ENCODE results near the gene RAB37. TPM values are rescaled to one million over a fixed set of nuclear protein-coding genes. Genes with fewer than 3 reads are reported as not detected.

RAB37 gene
- polyA plus RNA-seq, 1 experiment, result 0.12 TPM

GRCh38 chr17:74737299-74738050, 419 bp downstream of the RAB37 start:
- TF ChIP-seq CTCF (IDR thresholded peaks at IDR 0.05; ENCODE audit: insufficient read depth, low read depth, low read length), result peak; percentile 44
- Histone ChIP-seq H3K27me3 (ENCODE audit: control insufficient read depth, insufficient read depth, low read length) (peaks cover 30% of the 10 kb centered on the region), H3K4me3 (ENCODE audit: low read depth, low read length) (no peak overlapping the region), H3K36me3 (ENCODE audit: control insufficient read depth, insufficient read depth, low read length) (no peaks in the 10 kb centered on the region; the same call in 1 of the 2 replicates)
- ChIA-PET POLR2A (no interaction called here), CTCF (interaction anchor here (0.8 to 3.7 kb wide), 6 partner anchors 9 to 133 kb away, joined by 3 to 14 read pairs (median 4); no protein-coding TSS in a partner anchor)
- no peak for DNase-seq (ENCODE audit: low read depth)

GRCh38 chr17:74738051-74738996, 1.3 kb downstream of the RAB37 start:
- no peak for DNase-seq (ENCODE audit: low read depth)
- POLR2A ChIA-PET, result no interaction called here

GRCh38 chr17:74739227-74739831, 2.3 kb downstream of the RAB37 start:
- peaks cover 30% of the 10 kb centered on the region for H3K27me3 ChIP-seq (ENCODE audit: control insufficient read depth, insufficient read depth, low read length)
- CTCF ChIA-PET, result interaction anchor here (1.0 to 1.9 kb wide), 2 partner anchors 32 to 121 kb away, joined by 3 to 6 read pairs; partner anchors contain the start of gene GRIN2C

More at GRCh38 chr17:74738051-74738996, 1.3 kb downstream of the RAB37 start:
- Histone ChIP-seq H3K27me3 (ENCODE audit: control insufficient read depth, insufficient read depth, low read length) (peaks cover 30% of the 10 kb centered on the region), H3K4me3 (ENCODE audit: low read depth, low read length) (no peak overlapping the region), H3K36me3 (ENCODE audit: control insufficient read depth, insufficient read depth, low read length) (no peaks in the 10 kb centered on the region; the same call in 1 of the 2 replicates)
- CTCF ChIA-PET, result interaction anchor here (0.8 to 3.7 kb wide), 8 partner anchors 8 to 124 kb away, joined by 3 to 14 read pairs (median 4); partner anchors contain the start of gene GRIN2C
- TF ChIP-seq CTCF (IDR thresholded peaks at IDR 0.05; ENCODE audit: insufficient read depth, low read depth, low read length), result no peak

DNA sequence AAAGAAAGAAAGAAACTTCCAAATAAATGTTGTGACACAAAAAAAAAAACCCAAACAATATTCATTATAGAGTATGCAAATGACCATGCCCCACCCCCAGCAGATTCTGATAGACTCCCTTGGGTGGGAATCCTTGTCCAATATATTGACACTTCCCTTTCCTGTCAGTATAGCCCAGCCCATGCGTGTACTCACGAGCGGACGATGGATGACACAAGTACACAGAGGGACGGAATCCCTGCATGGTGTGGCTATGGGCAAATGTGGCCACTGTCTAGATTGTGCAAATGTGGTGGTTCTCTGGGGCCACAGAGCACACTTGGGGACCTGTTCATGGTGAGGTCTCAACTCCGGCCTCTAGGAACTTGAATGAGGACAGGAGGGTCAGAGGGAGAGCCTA, 3.1 kb downstream of the RAB37 start:
- ChIA-PET CTCF (no interaction called here), POLR2A (no interaction called here)
- DNase-seq (ENCODE audit: low read depth), result no peak
- no peak overlapping the region for H3K4me3 ChIP-seq (ENCODE audit: low read depth, low read length)
- no peaks in the 10 kb centered on the region; the same call in 1 of the 2 replicates for H3K36me3 ChIP-seq (ENCODE audit: control insufficient read depth, insufficient read depth, low read length)
- no peak for TF ChIP-seq CTCF (IDR thresholded peaks at IDR 0.05; ENCODE audit: insufficient read depth, low read depth, low read length)
- H3K27me3 ChIP-seq (ENCODE audit: control insufficient read depth, insufficient read depth, low read length), result peaks cover 28% of the 10 kb centered on the region

More at GRCh38 chr17:74739227-74739831, 2.3 kb downstream of the RAB37 start:
- TF ChIP-seq CTCF (IDR thresholded peaks at IDR 0.05; ENCODE audit: insufficient read depth, low read depth, low read length), result no peak
- POLR2A ChIA-PET, result no interaction called here
- no peaks in the 10 kb centered on the region; the same call in 1 of the 2 replicates for H3K36me3 ChIP-seq (ENCODE audit: control insufficient read depth, insufficient read depth, low read length)
- no peak for DNase-seq (ENCODE audit: low read depth)
- no peak overlapping the region for H3K4me3 ChIP-seq (ENCODE audit: low read depth, low read length)
